ENCODE measurements around the gene HSPA12A.

DNA sequence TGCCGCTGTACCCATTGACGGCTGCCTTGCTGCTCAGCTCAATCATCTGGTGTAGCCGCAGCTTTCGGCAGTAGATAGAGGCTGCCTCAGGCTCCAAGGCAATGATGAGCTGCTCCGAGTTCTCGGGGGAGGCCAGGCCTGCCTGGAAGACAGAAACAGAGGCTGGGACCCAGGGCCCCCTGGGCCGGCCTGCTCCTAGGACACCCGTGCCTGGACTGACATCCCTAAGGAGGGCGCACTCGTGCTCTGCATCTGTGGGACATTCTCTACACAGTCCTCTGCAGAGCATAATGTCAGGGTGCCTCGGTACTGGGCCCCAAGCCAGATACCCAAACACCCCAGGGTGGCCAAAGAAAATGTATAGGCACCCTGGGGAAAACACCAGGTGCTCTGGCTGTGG lies 58.5 kb downstream of the HSPA12A start:
- TF ChIP-seq, protein P1, sequence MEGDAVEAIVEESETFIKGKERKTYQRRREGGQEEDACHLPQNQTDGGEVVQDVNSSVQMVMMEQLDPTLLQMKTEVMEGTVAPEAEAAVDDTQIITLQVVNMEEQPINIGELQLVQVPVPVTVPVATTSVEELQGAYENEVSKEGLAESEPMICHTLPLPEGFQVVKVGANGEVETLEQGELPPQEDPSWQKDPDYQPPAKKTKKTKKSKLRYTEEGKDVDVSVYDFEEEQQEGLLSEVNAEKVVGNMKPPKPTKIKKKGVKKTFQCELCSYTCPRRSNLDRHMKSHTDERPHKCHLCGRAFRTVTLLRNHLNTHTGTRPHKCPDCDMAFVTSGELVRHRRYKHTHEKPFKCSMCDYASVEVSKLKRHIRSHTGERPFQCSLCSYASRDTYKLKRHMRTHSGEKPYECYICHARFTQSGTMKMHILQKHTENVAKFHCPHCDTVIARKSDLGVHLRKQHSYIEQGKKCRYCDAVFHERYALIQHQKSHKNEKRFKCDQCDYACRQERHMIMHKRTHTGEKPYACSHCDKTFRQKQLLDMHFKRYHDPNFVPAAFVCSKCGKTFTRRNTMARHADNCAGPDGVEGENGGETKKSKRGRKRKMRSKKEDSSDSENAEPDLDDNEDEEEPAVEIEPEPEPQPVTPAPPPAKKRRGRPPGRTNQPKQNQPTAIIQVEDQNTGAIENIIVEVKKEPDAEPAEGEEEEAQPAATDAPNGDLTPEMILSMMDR (conservative IDR thresholded peaks at IDR 0.05; ENCODE audit: low read depth, low read length) = no peak
- no peak for TF ChIP-seq EZH2 (IDR thresholded peaks at IDR 0.05; ENCODE audit: borderline replicate concordance, low read depth, low read length, poor library complexity, severe bottlenecking)

All from A673 (cell line).